NCI-H345 treated with DMSO at 0.1 percent for 48 hours (cell line): ENCODE data around the gene CYLD.

Experiments used
- DNase-seq: peaks from one replicate; lab custom pipeline; 2025; ENCODE audit not compliant: unreplicated experiment; lab: John Stamatoyannopoulos, UW

The CYLD gene

GRCh38 chr16:50814541-50814940 lies 72.7 kb downstream of the CYLD start:
- DNase-seq: no peak

- DNase-seq: no peak
Observed at GRCh38 chr16:50815382-50815781, 73.5 kb downstream of the CYLD start.

- no peak for DNase-seq
Observed at GRCh38 chr16:50816901-50817555, 75.1 kb downstream of the CYLD start.

- no peak for DNase-seq
Observed at GRCh38 chr16:50818380-50818779, 76.5 kb downstream of the CYLD start.

- DNase-seq: no peak
Observed at GRCh38 chr16:50819706-50820105, 77.8 kb downstream of the CYLD start.

GRCh38 chr16:50820225-50820624 lies 78.3 kb downstream of the CYLD start:
- DNase-seq: no peak

- no peak for DNase-seq
Observed at GRCh38 chr16:50821586-50821985, 79.7 kb downstream of the CYLD start.

- no peak for DNase-seq
Observed at GRCh38 chr16:50822671-50823070, 80.8 kb downstream of the CYLD start.

- no peak for DNase-seq
Observed at GRCh38 chr16:50826797-50827316, 85.0 kb downstream of the CYLD start.

- DNase-seq: no peak
Observed at GRCh38 chr16:50828164-50828702, 86.3 kb downstream of the CYLD start.

- no peak for DNase-seq
Observed at GRCh38 chr16:50830698-50831097, 88.8 kb downstream of the CYLD start.

GRCh38 chr16:50831751-50832150 lies 89.9 kb downstream of the CYLD start:
- no peak for DNase-seq

- DNase-seq: no peak
Observed at GRCh38 chr16:50833929-50834328, 92.0 kb downstream of the CYLD start.

GRCh38 chr16:50834701-50835100 lies 92.8 kb downstream of the CYLD start:
- no peak for DNase-seq

- no peak for DNase-seq
Observed at GRCh38 chr16:50835358-50836060, 93.6 kb downstream of the CYLD start.

GRCh38 chr16:50836121-50836621 lies 94.3 kb downstream of the CYLD start:
- DNase-seq: no peak

- DNase-seq: no peak
Observed at GRCh38 chr16:50837324-50837723, 95.4 kb downstream of the CYLD start.

- DNase-seq: no peak
Observed at GRCh38 chr16:50838165-50838564, 96.3 kb downstream of the CYLD start.

GRCh38 chr16:50838885-50839284 lies 97.0 kb downstream of the CYLD start:
- DNase-seq: no peak

- no peak for DNase-seq
Observed at GRCh38 chr16:50839356-50839755, 97.5 kb downstream of the CYLD start.

- no peak for DNase-seq
Observed at GRCh38 chr16:50839920-50840729, 98.2 kb downstream of the CYLD start.
